Neural progenitor cell (in vitro differentiated cells): ENCODE data around the gene LRRC47.

Experiments
- CTCF ChIP-seq: fragments of 200-600 bp; sonication (generic); IDR thresholded peaks from 2 replicates; pipeline ENCODE4 v1.5.1; 2017; ENCODE audit warnings: antibody characterized with exemption, mild to moderate bottlenecking
- EZH2 ChIP-seq: fragments of 200-600 bp; sonication (generic); IDR thresholded peaks from 2 replicates; pipeline ENCODE4 v1.6.1; 2017; ENCODE audit warnings: antibody characterized with exemption, mild to moderate bottlenecking, moderate library complexity
- EZH2phosphoT487 ChIP-seq: fragments of 200-600 bp; sonication (generic); IDR thresholded peaks from 2 replicates; pipeline ENCODE4 v1.6.1; 2017; ENCODE audit warnings: antibody characterized with exemption

DNA sequence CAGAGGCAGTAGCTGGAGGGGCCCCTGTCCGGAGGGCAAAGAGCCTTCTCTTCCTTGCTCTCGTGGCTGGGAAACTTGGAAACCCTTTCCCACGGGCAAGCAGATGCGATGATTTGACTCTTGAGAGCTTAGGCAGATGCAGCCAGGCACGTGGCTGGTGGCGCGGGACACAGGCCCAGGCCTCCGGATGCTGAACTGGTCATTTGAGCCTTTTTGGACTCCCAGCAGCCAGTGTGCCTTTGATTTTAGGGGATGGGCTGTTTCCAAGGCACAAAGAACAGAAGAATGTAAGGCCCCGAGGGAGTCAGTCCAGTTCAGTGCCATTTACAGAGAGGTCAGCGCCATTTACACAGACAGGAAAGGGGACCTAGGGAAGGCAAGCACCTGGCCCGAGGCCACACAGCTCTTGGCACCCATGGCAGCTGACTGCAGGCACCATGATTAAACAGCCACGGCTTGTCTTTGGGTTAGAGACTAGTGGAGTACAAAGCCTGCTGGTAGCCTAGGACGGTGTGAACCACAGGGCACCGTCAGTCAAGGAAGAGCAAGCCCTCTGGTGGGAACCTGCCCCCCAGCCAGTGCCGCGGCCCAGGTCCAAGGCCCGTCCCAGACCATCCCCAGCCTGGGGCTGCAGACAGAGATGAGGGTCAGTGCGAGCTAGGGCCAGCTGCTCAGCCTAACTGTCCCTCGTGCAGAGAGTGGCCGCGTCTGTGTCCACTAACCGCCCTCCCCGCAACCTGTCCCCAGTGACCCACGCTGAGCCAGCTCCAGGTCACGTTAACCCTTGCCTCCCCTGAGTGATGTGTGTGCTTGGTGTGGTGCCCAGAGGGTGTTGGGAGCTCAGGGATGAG lies 64.5 kb downstream of the LRRC47 start:
- TF ChIP-seq CTCF = no peak
- no peak for TF ChIP-seq EZH2
- TF ChIP-seq EZH2phosphoT487 = no peak
